ENCODE results near the gene CORO2A.

Gene CORO2A

DNA sequence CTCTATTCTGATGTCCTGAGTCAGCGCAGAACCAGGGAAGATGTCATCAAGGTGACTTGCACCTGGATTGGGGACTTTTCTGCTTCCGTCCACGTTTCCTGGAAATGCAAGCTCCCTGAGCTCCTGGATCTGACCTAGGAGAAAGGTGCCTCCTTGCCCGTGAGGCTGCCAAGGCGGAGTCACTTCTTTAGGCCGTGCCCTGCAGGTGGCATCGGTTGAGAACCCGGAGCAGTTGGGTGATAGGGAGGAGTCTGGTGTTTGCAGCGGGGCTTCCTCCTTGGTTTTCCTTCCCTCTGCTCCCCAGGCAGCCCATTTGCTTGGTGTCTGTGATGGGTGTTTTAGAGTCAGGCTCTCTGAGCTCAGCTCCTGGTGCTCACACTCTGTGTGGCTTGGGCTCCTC lies 120.7 kb downstream of the CORO2A start:
- POLR2A ChIA-PET: no interaction called here

More for the DNA sequence above, 120.7 kb downstream of the CORO2A start:
- no peak for DNase-seq (ENCODE audit: low read depth, low spot score)
- CTCF ChIA-PET: interaction anchor here (0.8 to 6.3 kb wide), 9 partner anchors 9 to 721 kb away, joined by 3 to 72 read pairs (median 4); partner anchors contain the start of genes ANP32B, NANS and TRMO
- H3K4me3 ChIP-seq (ENCODE audit: low read depth, low read length): no peak overlapping the region
- TF ChIP-seq, protein P1, sequence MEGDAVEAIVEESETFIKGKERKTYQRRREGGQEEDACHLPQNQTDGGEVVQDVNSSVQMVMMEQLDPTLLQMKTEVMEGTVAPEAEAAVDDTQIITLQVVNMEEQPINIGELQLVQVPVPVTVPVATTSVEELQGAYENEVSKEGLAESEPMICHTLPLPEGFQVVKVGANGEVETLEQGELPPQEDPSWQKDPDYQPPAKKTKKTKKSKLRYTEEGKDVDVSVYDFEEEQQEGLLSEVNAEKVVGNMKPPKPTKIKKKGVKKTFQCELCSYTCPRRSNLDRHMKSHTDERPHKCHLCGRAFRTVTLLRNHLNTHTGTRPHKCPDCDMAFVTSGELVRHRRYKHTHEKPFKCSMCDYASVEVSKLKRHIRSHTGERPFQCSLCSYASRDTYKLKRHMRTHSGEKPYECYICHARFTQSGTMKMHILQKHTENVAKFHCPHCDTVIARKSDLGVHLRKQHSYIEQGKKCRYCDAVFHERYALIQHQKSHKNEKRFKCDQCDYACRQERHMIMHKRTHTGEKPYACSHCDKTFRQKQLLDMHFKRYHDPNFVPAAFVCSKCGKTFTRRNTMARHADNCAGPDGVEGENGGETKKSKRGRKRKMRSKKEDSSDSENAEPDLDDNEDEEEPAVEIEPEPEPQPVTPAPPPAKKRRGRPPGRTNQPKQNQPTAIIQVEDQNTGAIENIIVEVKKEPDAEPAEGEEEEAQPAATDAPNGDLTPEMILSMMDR (IDR thresholded peaks at IDR 0.05; ENCODE audit: insufficient read depth, low read length, missing control alignments): no peak
